ENCODE measurements around the gene PPP5C.
"Not testable (repeated sequence)": the region's sequence is repeated elsewhere in the genome, so short reads cannot be mapped to it uniquely, and the experiment has no call there.

PPP5C gene

GRCh38 chr19:46435689-46436088 lies 88.8 kb downstream of the PPP5C start:
- not testable (repeated sequence) for DNase-seq (ENCODE audit: low spot score)

All from D341Med (cell line).